Bronchial epithelial cell (primary cell): ENCODE data around the gene GGPS1. TPM values are rescaled to one million over a fixed set of nuclear protein-coding genes. Genes with fewer than 3 reads are reported as not detected.

ENCODE experiments used
- DNase-seq: peaks from one replicate; pipeline ENCODE4 v3.0.0-alpha.2; 2010; ENCODE audit warnings: low read depth
- FAIRE-seq: peaks from 2 replicates; lab custom pipeline; 2011; peaks lifted over from hg19 to GRCh38; lab: Jason Lieb, UNC
- H3K27me3 ChIP-seq: 2 replicates; pipeline ENCODE4 v1.5.1; 2011; ENCODE audit warnings: low read length; ENCODE audit not compliant: control insufficient read depth, insufficient read depth
- H3K36me3 ChIP-seq: 2 replicates; pipeline ENCODE4 v1.5.1; 2011; ENCODE audit warnings: low read length; ENCODE audit not compliant: control insufficient read depth, insufficient read depth
- H3K4me3 ChIP-seq: 2 replicates; pipeline ENCODE4 v1.5.1; 2011; ENCODE audit warnings: mild to moderate bottlenecking, low read depth, low read length, control low read depth
- CTCF ChIP-seq: IDR thresholded peaks from 2 replicates; pipeline ENCODE4 v1.5.1; 2011; ENCODE audit warnings: mild to moderate bottlenecking, moderate library complexity, low read length, control low read depth, inconsistent platforms; ENCODE audit not compliant: insufficient read depth, severe bottlenecking
- total RNA-seq: library from RNA; depleted of rRNA; stranded (reverse); fragments of >200 nt; gene quantifications from 2 replicates; pipeline ENCODE4 v1.2.1, GENCODE V29; 2014

Gene GGPS1
- total RNA-seq, 1 donor from 2014 or later: 21.6 TPM

- no peak for TF ChIP-seq CTCF
Measured at GRCh38 chr1:235339746-235340145, 11.4 kb downstream of the GGPS1 start.

GRCh38 chr1:235341334-235341733 lies 13.0 kb downstream of the GGPS1 start:
- TF ChIP-seq CTCF: no peak
- H3K4me3 ChIP-seq: no peak overlapping the region
- FAIRE-seq (no peak), DNase-seq (no peak)
- H3K27me3 ChIP-seq: no peaks in the 10 kb centered on the region
- H3K36me3 ChIP-seq: peaks cover 5% of the 10 kb centered on the region

More at GRCh38 chr1:235339746-235340145, 11.4 kb downstream of the GGPS1 start:
- no peak for DNase-seq
- H3K36me3 ChIP-seq: peaks cover 5% of the 10 kb centered on the region
- no peak for FAIRE-seq
- H3K27me3 ChIP-seq: no peaks in the 10 kb centered on the region
- H3K4me3 ChIP-seq: no peak overlapping the region

- no peak for FAIRE-seq
Measured at GRCh38 chr1:235342039-235342438, 13.7 kb downstream of the GGPS1 start.

GRCh38 chr1:235342471-235342870 lies 14.1 kb downstream of the GGPS1 start:
- no peak overlapping the region for H3K4me3 ChIP-seq
- DNase-seq (no peak), FAIRE-seq (no peak)
- H3K36me3 ChIP-seq: peaks cover 2% of the 10 kb centered on the region
- TF ChIP-seq CTCF: no peak
- no peaks in the 10 kb centered on the region for H3K27me3 ChIP-seq

More at GRCh38 chr1:235342039-235342438, 13.7 kb downstream of the GGPS1 start:
- Histone ChIP-seq H3K4me3 (no peak overlapping the region), H3K36me3 (peaks cover 3% of the 10 kb centered on the region), H3K27me3 (no peaks in the 10 kb centered on the region)
- no peak for TF ChIP-seq CTCF
- no peak for DNase-seq

GRCh38 chr1:235343726-235344125 lies 15.4 kb downstream of the GGPS1 start:
- FAIRE-seq (no peak), DNase-seq (no peak)
- Histone ChIP-seq H3K36me3 (peaks cover 2% of the 10 kb centered on the region), H3K4me3 (no peak overlapping the region), H3K27me3 (no peaks in the 10 kb centered on the region)
- no peak for TF ChIP-seq CTCF

- H3K4me3 ChIP-seq: no peak overlapping the region
- no peak for TF ChIP-seq CTCF
- H3K36me3 ChIP-seq: no peaks in the 10 kb centered on the region
- no peaks in the 10 kb centered on the region for H3K27me3 ChIP-seq
- no peak for FAIRE-seq
- DNase-seq: no peak
Measured at GRCh38 chr1:235351441-235351840, 23.1 kb downstream of the GGPS1 start.
